ENCODE results near the gene FLOT1. TPM values are rescaled to one million over a fixed set of nuclear protein-coding genes. Genes with fewer than 3 reads are reported as not detected.

The FLOT1 gene
- total and polyA plus RNA-seq, 9 of the 15 experiments (the other 6 are each of a cell fraction or from before 2014, with no cell fraction given), result 11.7 to 149 (median 118) TPM

DNA sequence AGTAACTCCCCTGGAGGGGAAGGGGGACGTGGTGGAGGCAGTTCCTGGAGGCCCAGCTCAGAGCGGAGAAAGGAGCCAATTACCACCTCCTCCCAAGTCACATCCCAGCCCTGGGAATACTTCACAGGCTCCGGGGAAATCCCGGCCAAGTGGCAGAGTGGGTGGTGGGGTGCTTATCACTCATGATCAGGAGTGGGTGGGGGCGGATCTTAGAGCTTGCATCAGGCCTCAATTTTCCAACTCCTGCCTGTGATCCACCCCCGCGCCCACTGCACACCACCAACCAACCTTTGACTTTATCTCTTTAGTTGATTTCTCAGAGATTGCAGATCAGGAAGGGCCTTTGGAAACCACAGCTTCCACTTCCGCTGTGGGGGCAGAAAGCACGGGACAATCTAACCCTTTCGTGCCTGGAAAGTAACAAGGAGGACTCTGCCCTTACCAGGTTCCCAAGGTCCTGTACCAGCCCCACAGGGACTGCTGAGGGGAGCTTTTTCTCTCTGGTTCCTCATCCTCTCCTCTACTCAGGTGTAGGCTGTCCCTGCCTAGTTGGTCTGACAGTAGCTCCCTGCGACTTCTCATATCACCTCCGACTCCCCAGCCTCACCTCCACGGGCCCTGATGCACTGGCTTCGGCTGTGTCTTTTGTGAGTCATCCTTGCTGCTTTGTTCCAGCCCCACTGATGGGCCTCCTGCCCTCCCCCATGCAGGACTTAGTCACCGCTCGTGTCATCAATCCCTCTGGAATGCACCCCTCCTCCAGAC, 26.8 kb upstream of the FLOT1 start (continued):
- TF ChIP-seq MGA (IDR thresholded peaks at IDR 0.05), result peak; percentile 39; the same call in 1 of the 2 replicates
- TF ChIP-seq MAFG (tag; conservative IDR thresholded peaks at IDR 0.05), result peak; percentile 62; the same call in 1 of the 2 replicates
- TF ChIP-seq ZNF133 (CRISPR knock-in tag; IDR thresholded peaks at IDR 0.05), result no peak
- TF ChIP-seq, protein P1, sequence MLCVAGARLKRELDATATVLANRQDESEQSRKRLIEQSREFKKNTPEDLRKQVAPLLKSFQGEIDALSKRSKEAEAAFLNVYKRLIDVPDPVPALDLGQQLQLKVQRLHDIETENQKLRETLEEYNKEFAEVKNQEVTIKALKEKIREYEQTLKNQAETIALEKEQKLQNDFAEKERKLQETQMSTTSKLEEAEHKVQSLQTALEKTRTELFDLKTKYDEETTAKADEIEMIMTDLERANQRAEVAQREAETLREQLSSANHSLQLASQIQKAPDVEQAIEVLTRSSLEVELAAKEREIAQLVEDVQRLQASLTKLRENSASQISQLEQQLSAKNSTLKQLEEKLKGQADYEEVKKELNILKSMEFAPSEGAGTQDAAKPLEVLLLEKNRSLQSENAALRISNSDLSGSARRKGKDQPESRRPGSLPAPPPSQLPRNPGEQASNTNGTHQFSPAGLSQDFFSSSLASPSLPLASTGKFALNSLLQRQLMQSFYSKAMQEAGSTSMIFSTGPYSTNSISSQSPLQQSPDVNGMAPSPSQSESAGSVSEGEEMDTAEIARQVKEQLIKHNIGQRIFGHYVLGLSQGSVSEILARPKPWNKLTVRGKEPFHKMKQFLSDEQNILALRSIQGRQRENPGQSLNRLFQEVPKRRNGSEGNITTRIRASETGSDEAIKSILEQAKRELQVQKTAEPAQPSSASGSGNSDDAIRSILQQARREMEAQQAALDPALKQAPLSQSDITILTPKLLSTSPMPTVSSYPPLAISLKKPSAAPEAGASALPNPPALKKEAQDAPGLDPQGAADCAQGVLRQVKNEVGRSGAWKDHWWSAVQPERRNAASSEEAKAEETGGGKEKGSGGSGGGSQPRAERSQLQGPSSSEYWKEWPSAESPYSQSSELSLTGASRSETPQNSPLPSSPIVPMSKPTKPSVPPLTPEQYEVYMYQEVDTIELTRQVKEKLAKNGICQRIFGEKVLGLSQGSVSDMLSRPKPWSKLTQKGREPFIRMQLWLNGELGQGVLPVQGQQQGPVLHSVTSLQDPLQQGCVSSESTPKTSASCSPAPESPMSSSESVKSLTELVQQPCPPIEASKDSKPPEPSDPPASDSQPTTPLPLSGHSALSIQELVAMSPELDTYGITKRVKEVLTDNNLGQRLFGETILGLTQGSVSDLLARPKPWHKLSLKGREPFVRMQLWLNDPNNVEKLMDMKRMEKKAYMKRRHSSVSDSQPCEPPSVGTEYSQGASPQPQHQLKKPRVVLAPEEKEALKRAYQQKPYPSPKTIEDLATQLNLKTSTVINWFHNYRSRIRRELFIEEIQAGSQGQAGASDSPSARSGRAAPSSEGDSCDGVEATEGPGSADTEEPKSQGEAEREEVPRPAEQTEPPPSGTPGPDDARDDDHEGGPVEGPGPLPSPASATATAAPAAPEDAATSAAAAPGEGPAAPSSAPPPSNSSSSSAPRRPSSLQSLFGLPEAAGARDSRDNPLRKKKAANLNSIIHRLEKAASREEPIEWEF (CRISPR knock-in tag; IDR thresholded peaks at IDR 0.05), result 0 out of 2 replicates have a peak, but pooled peaks have one; percentile 2
- TF ChIP-seq ILK (tag; IDR thresholded peaks at IDR 0.05; ENCODE audit: borderline replicate concordance, low read depth), result no peak
- TF ChIP-seq BHLHE40 (IDR thresholded peaks at IDR 0.05; ENCODE audit: low read length), result peak; percentile 85
- TF ChIP-seq ARID1B (IDR thresholded peaks at IDR 0.05), result peak; percentile 93
- TF ChIP-seq HINFP (tag; conservative IDR thresholded peaks at IDR 0.05; ENCODE audit: low read depth), result no peak
